GM12891 (cell line): ENCODE data around the gene MYH6.

Source experiments
- PAX5 ChIP-seq: IDR thresholded peaks from 2 replicates; pipeline ENCODE4 v1.6.1; 2011; ENCODE audit warnings: low read length, moderate library complexity, mild to moderate bottlenecking; ENCODE audit not compliant: insufficient read depth, severe bottlenecking
- POLR2A ChIP-seq: IDR thresholded peaks from 2 replicates; pipeline ENCODE4 v1.6.1; 2011; ENCODE audit warnings: low read depth, low read length, control low read depth
- POLR2AphosphoS5 ChIP-seq: IDR thresholded peaks from 2 replicates; pipeline ENCODE4 v1.6.1; 2011; ENCODE audit warnings: low read depth, low read length, control low read depth
- TAF1 ChIP-seq: IDR thresholded peaks from 2 replicates; pipeline ENCODE4 v1.6.1; 2011; ENCODE audit warnings: low read depth, low read length, control low read depth

GRCh38 chr14:23432102-23432925, 24.2 kb upstream of the MYH6 start:
- TF ChIP-seq TAF1 (no peak), POLR2A (no peak), POLR2AphosphoS5 (no peak), PAX5 (no peak)
